OCI-LY7 (cell line): ENCODE measurements around the gene NSMCE1. TPM values are rescaled to one million over a fixed set of nuclear protein-coding genes. Genes with fewer than 3 reads are reported as not detected.

Experiments
- BruUV-seq: library from RNA; stranded (reverse); fragments of 400-500 nt; replicated peaks from 2 replicates; lab custom pipeline; 2021; lab: Mats Ljungman, UMichigan
- CTCF ChIA-PET: fragments of 300-600 bp; sonication (Branson Sonifier 250); formaldehyde crosslinking; loops from one replicate; lab custom pipeline; 2022; ENCODE audit warnings: antibody characterized with exemption; ENCODE audit not compliant: unreplicated experiment; lab: Charles Lee
- POLR2A ChIA-PET: fragments of 300-600 bp; sonication (Branson Sonifier 250); formaldehyde crosslinking; loops from one replicate; lab custom pipeline; 2022; ENCODE audit warnings: antibody characterized with exemption; lab: Charles Lee
- DNase-seq: peaks from one replicate; pipeline ENCODE4 v3.0.0-alpha.2; 2015; ENCODE audit warnings: low spot score
- H2AFZ ChIP-seq: fragments of 200-600 bp; sonication (generic), shearing (Covaris generic); 2 replicates; pipeline ENCODE4 v1.6.1; 2014; ENCODE audit warnings: mild to moderate bottlenecking, antibody characterized with exemption, low read length, moderate library complexity
- H3K27ac ChIP-seq: fragments of 200-600 bp; sonication (generic); 2 replicates; pipeline ENCODE4 v1.5.1; 2014; ENCODE audit warnings: mixed run types, low read depth, mild to moderate bottlenecking, moderate library complexity, low read length, inconsistent platforms; ENCODE audit not compliant: poor library complexity, severe bottlenecking
- H3K36me3 ChIP-seq: fragments of 200-600 bp; sonication (generic); 2 replicates; pipeline ENCODE4 v1.6.1; 2014; ENCODE audit warnings: mild to moderate bottlenecking, antibody characterized with exemption, low read length, moderate library complexity, mixed read lengths; ENCODE audit not compliant: insufficient read depth
- H3K4me1 ChIP-seq: fragments of 200-600 bp; sonication (generic); 2 replicates; pipeline ENCODE4 v1.5.1; 2014; ENCODE audit warnings: mild to moderate bottlenecking, low read length; ENCODE audit not compliant: insufficient read depth, poor library complexity, severe bottlenecking
- H3K4me2 ChIP-seq: fragments of 200-600 bp; sonication (generic); 2 replicates; pipeline ENCODE4 v1.6.1; 2014; ENCODE audit warnings: mild to moderate bottlenecking, low read length
- H3K4me3 ChIP-seq: fragments of 200-600 bp; sonication (generic); 2 replicates; pipeline ENCODE4 v1.5.1; 2014; ENCODE audit warnings: mild to moderate bottlenecking, low read depth, low read length; ENCODE audit not compliant: poor library complexity, severe bottlenecking
- H3K79me2 ChIP-seq: fragments of 200-600 bp; sonication (generic); 2 replicates; pipeline ENCODE4 v1.6.1; 2016; ENCODE audit warnings: low read depth, mild to moderate bottlenecking, low read length, moderate library complexity, mixed read lengths; ENCODE audit not compliant: insufficient read depth
- H3K9me2 ChIP-seq: fragments of 200-600 bp; sonication (generic); 2 replicates; pipeline ENCODE4 v1.6.1; 2016; ENCODE audit warnings: mild to moderate bottlenecking, low read length, mixed read lengths; ENCODE audit not compliant: insufficient read depth
- H3K9me3 ChIP-seq: fragments of 200-600 bp; sonication (generic); 2 replicates; pipeline ENCODE4 v1.6.1; 2014; ENCODE audit warnings: mild to moderate bottlenecking, mixed run types, low read length, mixed read lengths
- H4K20me1 ChIP-seq: fragments of 200-600 bp; sonication (generic); 2 replicates; pipeline ENCODE4 v1.6.1; 2014; ENCODE audit warnings: mild to moderate bottlenecking, antibody characterized with exemption, low read length, moderate library complexity, mixed read lengths; ENCODE audit not compliant: insufficient read depth
- EZH2phosphoT487 ChIP-seq: fragments of 200-600 bp; sonication (generic); IDR thresholded peaks from 2 replicates; pipeline ENCODE4 v1.6.1; 2018; ENCODE audit warnings: low read depth, borderline replicate concordance, mild to moderate bottlenecking, mixed run types, antibody characterized with exemption, low read length, moderate library complexity, mixed read lengths
- intact Hi-C: fragments of 100-400 bp; cut with micrococcal nuclease; formaldehyde crosslinking; loops from one replicate; pipeline ENCODE4 v1.10.0; 2022; ENCODE audit not compliant: unreplicated experiment
- total RNA-seq, 2 experiments: library from RNA; depleted of rRNA in 1 of 2; stranded (reverse); fragments of >200 nt in 1 of 2; shearing (Covaris generic) in 1 of 2; gene quantifications; 2 replicates each; pipeline ENCODE4 v1.2.3, GENCODE V29; 2014 to 2022
- TF ChIP-seq, protein P1 (sequence below): fragments of 200-600 bp; sonication (generic); conservative IDR thresholded peaks from 2 replicates; pipeline ENCODE4 v1.5.1; 2014; ENCODE audit warnings: mild to moderate bottlenecking, antibody characterized with exemption, low read length, moderate library complexity, mixed read lengths

The NSMCE1 gene
- total RNA-seq, 2 experiments from 2014 or later, result 51.1 to 84.0 TPM

DNA sequence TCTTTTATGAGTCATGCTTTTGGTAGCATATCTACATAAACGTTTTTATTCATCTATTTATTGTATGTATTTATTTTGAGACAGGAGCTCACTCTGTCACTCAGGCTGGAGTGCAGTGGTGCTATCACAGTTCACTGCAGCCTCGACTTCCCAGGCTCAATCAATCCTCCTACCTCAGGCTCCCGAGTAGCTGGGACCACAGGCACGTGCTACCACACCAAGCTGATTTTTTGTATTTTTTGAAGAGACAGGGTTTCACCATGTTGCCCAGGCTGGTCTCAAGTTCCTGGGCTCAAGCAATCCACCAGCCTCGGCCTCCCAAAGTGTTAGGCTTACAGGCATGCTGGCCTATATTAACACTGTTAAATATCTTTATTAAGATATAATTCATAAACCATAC, 24.8 kb upstream of the NSMCE1 start:
- Histone ChIP-seq H3K27ac (no peak overlapping the region), H3K4me3 (no peak overlapping the region), H3K9me3 (no peaks in the 10 kb centered on the region), H3K4me1 (peaks cover 37% of the 10 kb centered on the region), H3K9me2 (no peaks in the 10 kb centered on the region), H3K36me3 (no peaks in the 10 kb centered on the region), H4K20me1 (no peaks in the 10 kb centered on the region), H3K4me2 (no peak overlapping the region), H2AFZ (0 out of 2 replicates have a peak overlapping the region, but pooled peaks have one; percentile 12), H3K79me2 (no peaks in the 10 kb centered on the region)
- intact Hi-C loops, result no loop called here
- DNase-seq, result no peak
- ChIA-PET CTCF (no interaction called here), POLR2A (interaction anchor here (1.0 to 1.5 kb wide), 2 partner anchors 26 to 89 kb away, joined by 3 to 4 read pairs; no protein-coding TSS in a partner anchor)
- no TSS peak for BruUV-seq
- TF ChIP-seq, protein P1, sequence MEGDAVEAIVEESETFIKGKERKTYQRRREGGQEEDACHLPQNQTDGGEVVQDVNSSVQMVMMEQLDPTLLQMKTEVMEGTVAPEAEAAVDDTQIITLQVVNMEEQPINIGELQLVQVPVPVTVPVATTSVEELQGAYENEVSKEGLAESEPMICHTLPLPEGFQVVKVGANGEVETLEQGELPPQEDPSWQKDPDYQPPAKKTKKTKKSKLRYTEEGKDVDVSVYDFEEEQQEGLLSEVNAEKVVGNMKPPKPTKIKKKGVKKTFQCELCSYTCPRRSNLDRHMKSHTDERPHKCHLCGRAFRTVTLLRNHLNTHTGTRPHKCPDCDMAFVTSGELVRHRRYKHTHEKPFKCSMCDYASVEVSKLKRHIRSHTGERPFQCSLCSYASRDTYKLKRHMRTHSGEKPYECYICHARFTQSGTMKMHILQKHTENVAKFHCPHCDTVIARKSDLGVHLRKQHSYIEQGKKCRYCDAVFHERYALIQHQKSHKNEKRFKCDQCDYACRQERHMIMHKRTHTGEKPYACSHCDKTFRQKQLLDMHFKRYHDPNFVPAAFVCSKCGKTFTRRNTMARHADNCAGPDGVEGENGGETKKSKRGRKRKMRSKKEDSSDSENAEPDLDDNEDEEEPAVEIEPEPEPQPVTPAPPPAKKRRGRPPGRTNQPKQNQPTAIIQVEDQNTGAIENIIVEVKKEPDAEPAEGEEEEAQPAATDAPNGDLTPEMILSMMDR, result no peak
- TF ChIP-seq EZH2phosphoT487, result no peak

DNA sequence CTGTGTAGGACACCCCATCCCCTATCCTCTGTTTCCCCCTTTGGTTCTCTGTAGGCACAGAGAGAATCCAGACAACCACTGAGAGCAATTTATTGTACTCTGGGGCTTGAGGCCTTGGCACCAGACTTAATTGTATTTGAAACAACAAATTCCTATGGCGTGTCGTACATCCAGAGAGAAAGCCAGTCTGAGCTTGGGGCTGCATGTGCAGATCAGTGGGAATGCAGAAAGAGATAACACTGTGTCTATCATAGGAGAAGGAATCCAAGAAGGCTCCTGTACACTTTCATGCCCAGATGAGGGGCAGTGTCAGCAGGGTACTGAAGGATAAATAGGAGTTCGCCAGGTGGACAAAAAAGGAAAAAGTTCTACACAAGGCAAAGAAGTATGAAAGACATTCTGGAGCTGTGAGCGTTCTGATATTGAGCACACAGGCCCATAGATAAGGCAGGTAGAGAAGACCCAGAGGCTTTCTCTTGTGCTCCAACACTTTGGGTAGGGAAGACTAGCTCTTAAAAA, 23.2 kb upstream of the NSMCE1 start:
- DNase-seq, result no peak
- no peaks in the 10 kb centered on the region for H3K36me3 ChIP-seq
- intact Hi-C loops, result no loop called here
- H3K4me1 ChIP-seq, result peaks cover 23% of the 10 kb centered on the region
- BruUV-seq, result no TSS peak
- H4K20me1 ChIP-seq, result no peaks in the 10 kb centered on the region
- H3K79me2 ChIP-seq, result no peaks in the 10 kb centered on the region
- H3K9me3 ChIP-seq, result no peaks in the 10 kb centered on the region
- H3K4me2 ChIP-seq, result no peak overlapping the region
- POLR2A ChIA-PET, result no interaction called here
- H2AFZ ChIP-seq, result no peak overlapping the region
- TF ChIP-seq EZH2phosphoT487, result no peak
- TF ChIP-seq, protein P1, result no peak
- H3K4me3 ChIP-seq, result no peak overlapping the region
- CTCF ChIA-PET, result no interaction called here
- no peak overlapping the region for H3K27ac ChIP-seq
- H3K9me2 ChIP-seq, result no peaks in the 10 kb centered on the region

DNA sequence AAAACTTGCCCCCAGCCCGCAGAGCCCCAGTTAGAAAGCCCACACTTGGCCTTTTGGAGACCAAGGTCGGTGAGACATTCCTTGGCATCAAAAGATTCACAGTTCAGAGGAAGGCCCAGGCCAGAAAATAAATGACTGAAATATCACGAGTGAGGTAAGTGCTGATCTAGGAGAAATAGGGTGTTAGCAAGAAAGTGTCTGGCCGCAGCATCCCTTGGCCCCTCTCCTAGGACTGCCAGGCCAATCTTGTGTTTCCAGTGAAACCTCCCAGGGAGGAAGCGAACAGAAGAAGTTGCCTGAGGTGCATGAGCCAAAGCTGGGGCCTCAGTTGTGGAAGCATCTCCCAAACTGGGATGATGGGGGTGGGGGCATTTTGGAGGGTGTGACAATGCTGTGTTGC, 22.5 kb upstream of the NSMCE1 start:
- H3K4me3 ChIP-seq, result no peak overlapping the region
- intact Hi-C loops, result no loop called here
- no peak for DNase-seq
- ChIA-PET POLR2A (no interaction called here), CTCF (no interaction called here)
- H3K9me3 ChIP-seq, result no peaks in the 10 kb centered on the region
- no TSS peak for BruUV-seq
- peaks cover 23% of the 10 kb centered on the region for H3K4me1 ChIP-seq
- no peaks in the 10 kb centered on the region for H3K9me2 ChIP-seq
- no peak overlapping the region for H3K4me2 ChIP-seq
- H3K36me3 ChIP-seq, result no peaks in the 10 kb centered on the region
- no peaks in the 10 kb centered on the region for H3K79me2 ChIP-seq
- TF ChIP-seq EZH2phosphoT487, result no peak
- TF ChIP-seq, protein P1, result no peak
- no peak overlapping the region for H3K27ac ChIP-seq
- H4K20me1 ChIP-seq, result no peaks in the 10 kb centered on the region
- H2AFZ ChIP-seq, result no peak overlapping the region
